ENCODE results near the gene CTAG2. TPM values are rescaled to one million over a fixed set of nuclear protein-coding genes. Genes with fewer than 3 reads are reported as not detected.
"Not testable (repeated sequence)": the region's sequence is repeated elsewhere in the genome, so short reads cannot be mapped to it uniquely, and the experiment has no call there.

The CTAG2 gene
- total RNA-seq, 1 donor from 2014 or later = not detected

- TF ChIP-seq CTCF (conservative IDR thresholded peaks at IDR 0.05; ENCODE audit: low read depth, low read length) = no peak
- no peak overlapping the region for H3K4me3 ChIP-seq (ENCODE audit: low read depth, low read length)
Measured at GRCh38 chrX:154654925-154655324, 1.5 kb upstream of the CTAG2 start.

GRCh38 chrX:154654372-154654771 is 993 bp upstream of the CTAG2 start:
- TF ChIP-seq CTCF (conservative IDR thresholded peaks at IDR 0.05; ENCODE audit: low read depth, low read length) = no peak
- no peak for DNase-seq (ENCODE audit: low read depth)
- H3K4me3 ChIP-seq (ENCODE audit: low read depth, low read length) = no peak overlapping the region

More at GRCh38 chrX:154654925-154655324, 1.5 kb upstream of the CTAG2 start:
- DNase-seq (ENCODE audit: low read depth) = no peak

- no peak for DNase-seq (ENCODE audit: low read depth)
- TF ChIP-seq CTCF (conservative IDR thresholded peaks at IDR 0.05; ENCODE audit: low read depth, low read length) = no peak
- no peak overlapping the region for H3K4me3 ChIP-seq (ENCODE audit: low read depth, low read length)
Measured at GRCh38 chrX:154653048-154653401, 354 bp downstream of the CTAG2 start.

GRCh38 chrX:154652311-154653047 is 900 bp downstream of the CTAG2 start:
- no peak for DNase-seq (ENCODE audit: low read depth)
- no peak overlapping the region for H3K4me3 ChIP-seq (ENCODE audit: low read depth, low read length)
- TF ChIP-seq CTCF (conservative IDR thresholded peaks at IDR 0.05; ENCODE audit: low read depth, low read length) = no peak

- no peak overlapping the region for H3K4me3 ChIP-seq (ENCODE audit: low read depth, low read length)
- DNase-seq (ENCODE audit: low read depth) = no peak
- no peak for TF ChIP-seq CTCF (conservative IDR thresholded peaks at IDR 0.05; ENCODE audit: low read depth, low read length)
Measured at GRCh38 chrX:154650221-154650510, 3.2 kb downstream of the CTAG2 start.

GRCh38 chrX:154649503-154650220 is 3.7 kb downstream of the CTAG2 start:
- no peak for DNase-seq (ENCODE audit: low read depth)
- no peak for TF ChIP-seq CTCF (conservative IDR thresholded peaks at IDR 0.05; ENCODE audit: low read depth, low read length)
- no peak overlapping the region for H3K4me3 ChIP-seq (ENCODE audit: low read depth, low read length)

- DNase-seq (ENCODE audit: low read depth) = no peak
- H3K4me3 ChIP-seq (ENCODE audit: low read depth, low read length) = no peak overlapping the region
- no peak for TF ChIP-seq CTCF (conservative IDR thresholded peaks at IDR 0.05; ENCODE audit: low read depth, low read length)
Measured at GRCh38 chrX:154648931-154649330, 4.4 kb downstream of the CTAG2 start.

- DNase-seq (ENCODE audit: low read depth); H3K4me3 ChIP-seq (ENCODE audit: low read depth, low read length): not testable (repeated sequence)
Measured at GRCh38 chrX:154645745-154646378, 7.5 kb downstream of the CTAG2 start.

- DNase-seq (ENCODE audit: low read depth); H3K4me3 ChIP-seq (ENCODE audit: low read depth, low read length): not testable (repeated sequence)
Measured at GRCh38 chrX:154643708-154644107, 9.7 kb downstream of the CTAG2 start.

GRCh38 chrX:154641740-154642139 is 11.6 kb downstream of the CTAG2 start:
- not testable (repeated sequence) for H3K4me3 ChIP-seq (ENCODE audit: low read depth, low read length); DNase-seq (ENCODE audit: low read depth)
